Choroid plexus epithelial cell (primary cell): Measurements from ENCODE around the gene APOL1.
"Not testable (repeated sequence)": the region's sequence is repeated elsewhere in the genome, so short reads cannot be mapped to it uniquely, and the experiment has no call there.

ENCODE experiments used
- DNase-seq: peaks from one replicate; pipeline ENCODE4 v3.0.0-alpha.2; 2010; ENCODE audit warnings: low read depth
- H3K4me3 ChIP-seq: 2 replicates; pipeline ENCODE4 v1.5.1; 2011; ENCODE audit warnings: low read depth, mild to moderate bottlenecking, control low read depth, low read length, moderate library complexity
- TF ChIP-seq, protein P1 (sequence below): conservative IDR thresholded peaks from 2 replicates; pipeline ENCODE4 v1.5.1; 2011; ENCODE audit warnings: low read depth, mild to moderate bottlenecking, control low read depth, inconsistent platforms, low read length, moderate library complexity

The APOL1 gene

DNA sequence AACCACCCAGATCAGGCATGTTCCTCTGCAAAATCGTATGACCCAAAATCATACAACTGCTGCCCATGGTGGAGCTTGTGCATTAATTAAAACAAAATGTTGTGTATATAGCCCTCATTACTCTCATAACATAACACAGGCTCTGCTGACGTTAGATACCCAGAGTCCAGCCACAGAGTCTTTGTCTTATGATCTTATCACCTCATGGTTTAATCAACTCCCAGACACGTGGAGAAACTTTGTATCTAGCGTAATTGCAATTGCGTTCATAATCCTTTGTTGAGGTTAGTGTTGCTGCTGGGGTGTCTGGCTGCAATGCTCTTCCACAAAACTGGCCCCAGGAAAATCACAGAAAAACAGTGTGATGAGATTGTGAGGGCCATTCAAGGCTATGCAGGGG is 5.0 kb upstream of the APOL1 start:
- DNase-seq, result no peak
- no peak overlapping the region for H3K4me3 ChIP-seq
- TF ChIP-seq, protein P1, sequence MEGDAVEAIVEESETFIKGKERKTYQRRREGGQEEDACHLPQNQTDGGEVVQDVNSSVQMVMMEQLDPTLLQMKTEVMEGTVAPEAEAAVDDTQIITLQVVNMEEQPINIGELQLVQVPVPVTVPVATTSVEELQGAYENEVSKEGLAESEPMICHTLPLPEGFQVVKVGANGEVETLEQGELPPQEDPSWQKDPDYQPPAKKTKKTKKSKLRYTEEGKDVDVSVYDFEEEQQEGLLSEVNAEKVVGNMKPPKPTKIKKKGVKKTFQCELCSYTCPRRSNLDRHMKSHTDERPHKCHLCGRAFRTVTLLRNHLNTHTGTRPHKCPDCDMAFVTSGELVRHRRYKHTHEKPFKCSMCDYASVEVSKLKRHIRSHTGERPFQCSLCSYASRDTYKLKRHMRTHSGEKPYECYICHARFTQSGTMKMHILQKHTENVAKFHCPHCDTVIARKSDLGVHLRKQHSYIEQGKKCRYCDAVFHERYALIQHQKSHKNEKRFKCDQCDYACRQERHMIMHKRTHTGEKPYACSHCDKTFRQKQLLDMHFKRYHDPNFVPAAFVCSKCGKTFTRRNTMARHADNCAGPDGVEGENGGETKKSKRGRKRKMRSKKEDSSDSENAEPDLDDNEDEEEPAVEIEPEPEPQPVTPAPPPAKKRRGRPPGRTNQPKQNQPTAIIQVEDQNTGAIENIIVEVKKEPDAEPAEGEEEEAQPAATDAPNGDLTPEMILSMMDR, result no peak

DNA sequence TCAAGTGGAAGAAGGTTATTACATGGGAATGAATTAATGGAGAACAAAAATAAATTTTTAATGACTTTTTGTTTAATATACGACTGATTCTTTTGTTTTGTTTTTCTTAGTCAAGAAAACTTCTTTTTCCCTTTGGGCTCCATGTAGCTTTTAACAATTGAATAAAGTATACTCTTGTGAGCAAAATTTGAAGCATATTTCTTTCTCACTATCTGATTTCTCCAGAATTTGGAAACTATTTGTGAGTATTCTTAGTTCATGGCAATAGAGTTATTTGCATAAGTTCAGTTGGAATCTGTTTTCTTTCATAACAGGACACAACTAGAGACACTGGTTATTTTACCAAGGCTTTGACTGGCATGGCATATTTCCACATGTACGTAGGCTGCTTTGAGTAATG is 3.8 kb upstream of the APOL1 start:
- TF ChIP-seq, protein P1, result no peak
- DNase-seq, result no peak
- no peak overlapping the region for H3K4me3 ChIP-seq

DNA sequence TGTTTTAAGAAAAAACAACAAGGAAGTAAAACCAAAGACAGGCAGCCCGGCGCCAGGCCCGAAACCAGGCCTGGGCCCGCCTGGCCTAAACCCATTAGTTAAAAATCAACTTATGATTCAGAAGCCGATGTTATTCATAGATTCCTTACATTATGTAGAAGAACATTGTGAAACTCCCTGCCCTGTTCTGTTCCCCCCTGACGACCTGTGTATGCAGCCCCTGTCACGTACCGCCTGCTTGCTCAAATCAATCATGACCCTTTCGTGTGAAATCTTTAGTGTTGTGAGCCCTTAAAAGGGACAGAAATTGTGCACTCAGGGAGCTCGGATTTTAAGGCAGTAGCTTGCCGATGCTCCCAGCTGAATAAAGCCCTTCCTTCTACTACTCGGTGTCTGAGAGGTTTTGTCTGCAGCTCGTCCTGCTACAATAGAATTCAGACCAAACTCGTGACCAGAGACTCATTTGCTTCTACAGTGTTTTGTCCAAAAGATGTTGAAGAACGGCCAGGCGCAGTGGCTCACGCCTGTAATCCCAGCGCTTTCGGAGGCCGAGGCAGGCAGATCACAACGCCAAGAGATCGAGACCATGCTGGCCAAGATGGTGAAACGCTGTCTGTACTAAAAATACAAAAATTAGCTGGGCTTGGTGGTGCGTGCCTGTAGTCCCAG is 2.5 kb upstream of the APOL1 start:
- H3K4me3 ChIP-seq, DNase-seq: not testable (repeated sequence)

DNA sequence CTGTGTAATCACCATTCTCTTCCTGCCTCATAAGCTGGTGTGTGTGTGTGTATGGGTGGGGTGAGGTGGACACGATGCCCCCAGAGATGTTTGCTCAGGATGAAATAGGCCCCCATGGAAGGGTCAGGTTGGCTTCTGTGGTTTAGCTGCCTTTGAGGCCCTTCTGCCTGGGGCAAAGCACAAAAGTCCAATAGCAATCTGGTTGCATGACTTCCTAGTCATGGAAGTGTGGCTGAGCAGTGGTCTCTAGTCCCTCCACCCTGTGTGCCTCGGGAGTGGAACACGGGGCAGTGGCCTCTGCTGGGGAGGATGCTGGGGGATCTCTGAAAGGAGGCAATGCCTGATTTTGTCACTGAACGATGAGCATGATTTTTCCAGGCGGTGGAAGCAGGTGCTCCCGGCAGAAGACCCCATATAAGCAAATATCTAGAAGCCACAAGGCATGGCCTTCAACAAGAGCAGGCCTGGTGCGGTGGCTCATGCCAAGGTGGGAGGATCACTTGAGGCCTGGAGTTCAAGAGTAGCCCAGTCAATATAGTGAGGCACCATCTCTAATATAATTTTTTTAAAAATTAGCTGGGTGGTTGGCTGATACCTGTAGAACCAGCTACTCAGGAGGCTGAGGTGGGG is 839 bp upstream of the APOL1 start:
- H3K4me3 ChIP-seq, result not testable (repeated sequence)

DNA sequence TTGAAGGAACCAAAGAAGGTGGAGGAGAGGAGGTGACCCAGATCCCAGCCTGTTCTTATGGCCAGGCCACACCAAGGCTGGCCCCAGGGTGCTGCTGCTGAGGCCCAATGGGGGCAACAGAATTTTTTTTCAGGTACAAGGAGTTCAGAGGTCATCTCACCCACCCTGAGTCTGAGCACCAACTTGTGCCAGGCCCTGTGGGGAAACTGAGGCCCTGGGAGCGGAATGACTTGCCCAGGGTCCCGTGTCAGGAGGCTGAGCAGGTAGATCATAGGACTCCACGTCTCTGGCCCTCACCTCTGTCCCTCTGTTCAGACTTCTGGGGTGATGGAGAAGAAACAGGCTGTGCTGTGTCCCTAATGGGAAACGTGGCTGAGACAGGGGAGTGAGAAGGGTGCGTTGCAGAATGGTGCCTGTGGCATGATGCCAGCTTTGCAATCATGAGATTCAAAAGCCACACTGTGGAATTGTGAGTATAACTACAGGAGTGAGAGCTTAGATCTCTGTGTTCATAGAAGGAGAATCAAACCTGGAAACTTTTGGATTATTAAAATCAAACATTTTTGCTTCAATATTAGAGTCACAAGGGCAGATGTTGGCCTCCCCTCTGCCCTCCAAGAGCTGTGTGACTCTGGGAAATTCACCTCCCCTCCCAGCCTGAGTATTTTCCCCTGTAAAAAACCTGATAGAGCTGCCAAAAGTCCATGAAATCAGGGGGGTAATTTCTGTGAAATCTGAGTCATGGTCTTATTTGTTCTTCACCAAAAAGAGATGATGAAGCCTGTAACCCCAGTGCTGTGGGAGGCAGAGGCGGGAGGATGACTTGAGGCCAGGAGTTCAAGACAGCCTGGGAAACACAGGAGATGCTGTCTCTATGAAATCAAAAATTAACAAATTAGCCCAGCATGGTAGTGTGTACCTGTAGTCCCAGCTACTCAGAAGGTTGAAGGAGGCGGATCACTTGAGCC is 874 bp downstream of the APOL1 start:
- no peak overlapping the region for H3K4me3 ChIP-seq
- TF ChIP-seq, protein P1, result no peak
- peak; percentile 38 for DNase-seq

More for the DNA sequence above, 839 bp upstream of the APOL1 start:
- DNase-seq, result not testable (repeated sequence)

DNA sequence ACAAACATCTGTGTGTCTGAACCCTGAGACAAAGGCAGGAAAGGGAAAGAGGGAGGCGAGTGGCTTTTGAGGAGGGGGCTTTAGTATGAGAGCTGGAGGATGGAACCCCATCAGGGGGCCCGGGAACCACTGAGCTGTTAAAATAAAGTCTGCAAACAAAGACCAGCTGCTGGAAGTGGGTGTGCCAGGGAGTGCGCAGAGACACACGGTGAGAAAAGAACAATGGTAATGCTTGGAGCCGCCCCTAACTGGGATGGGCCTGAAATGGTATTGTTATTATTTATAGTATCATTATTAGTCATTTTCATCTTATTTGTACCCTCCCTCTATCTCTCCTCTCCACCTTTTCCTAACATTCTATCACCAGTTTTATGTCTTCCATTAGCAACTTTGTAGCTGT is 2.6 kb downstream of the APOL1 start:
- not testable (repeated sequence) for H3K4me3 ChIP-seq, DNase-seq

DNA sequence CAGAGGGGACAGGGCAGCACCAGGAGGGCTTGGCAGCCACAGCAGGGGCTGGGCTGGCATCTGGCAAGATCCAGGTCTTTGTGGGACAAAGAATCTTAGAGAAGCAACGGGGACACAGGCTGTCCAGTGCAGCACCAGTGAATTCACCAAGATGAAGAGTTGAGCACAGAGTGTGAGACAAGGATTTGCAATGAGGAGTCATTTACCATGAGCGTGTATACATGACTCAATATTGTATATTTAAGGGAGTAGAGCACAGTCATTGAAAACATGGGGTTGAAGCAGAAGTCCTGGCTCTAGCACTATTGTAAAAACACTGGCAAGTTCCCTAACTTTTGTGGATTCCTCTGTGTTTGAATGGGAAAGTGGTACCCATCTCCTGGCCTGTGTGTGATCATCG is 3.5 kb downstream of the APOL1 start:
- TF ChIP-seq, protein P1, result no peak
- DNase-seq, result no peak
- no peak overlapping the region for H3K4me3 ChIP-seq

DNA sequence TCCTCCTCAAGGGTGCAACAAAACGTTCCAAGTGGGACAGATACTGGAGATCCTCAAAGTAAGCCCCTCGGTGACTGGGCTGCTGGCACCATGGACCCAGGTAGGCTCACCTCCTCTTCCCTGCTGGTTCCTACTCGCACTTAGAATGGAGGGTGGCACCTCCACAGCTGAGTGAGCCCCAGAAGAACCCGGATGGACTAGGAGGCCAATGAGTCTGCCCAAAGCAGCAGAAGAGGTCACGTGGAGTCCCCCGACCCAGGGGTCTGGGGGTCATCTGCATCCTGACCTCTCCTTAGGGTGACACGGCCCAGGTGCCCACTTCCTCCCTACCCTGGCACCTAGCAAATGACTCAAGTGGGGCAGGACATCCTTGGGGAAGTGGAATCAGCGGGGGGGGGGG is 4.4 kb downstream of the APOL1 start:
- DNase-seq, result no peak
- no peak overlapping the region for H3K4me3 ChIP-seq
- TF ChIP-seq, protein P1, result no peak
